ENCODE data around the gene RAB9B. TPM values are rescaled to one million over a fixed set of nuclear protein-coding genes. Genes with fewer than 3 reads are reported as not detected.

The RAB9B gene
- total RNA-seq, 1 donor from 2014 or later, result 0.62 TPM

- intact Hi-C loops (cut with micrococcal nuclease), result no loop called here
- no peak overlapping the region for H3K27ac Mint-ChIP-seq
- H3K36me3 Mint-ChIP-seq (ENCODE audit: low read depth), result no peaks in the 10 kb centered on the region
- H3K4me1 Mint-ChIP-seq (ENCODE audit: low read depth), result peaks cover 13% of the 10 kb centered on the region
- peaks cover 2% of the 10 kb centered on the region for H3K27me3 Mint-ChIP-seq (ENCODE audit: low read depth)
- no peaks in the 10 kb centered on the region for H3K9me3 Mint-ChIP-seq
- H3K4me3 Mint-ChIP-seq (ENCODE audit: low read depth), result no peak overlapping the region
- DNase-seq (ENCODE audit: low spot score), result no peak
These were observed 34.4 kb downstream of the RAB9B start for GRCh38 chrX:103797691-103798090.

GRCh38 chrX:103794119-103794518, 37.9 kb downstream of the RAB9B start:
- peaks cover 5% of the 10 kb centered on the region for H3K27me3 Mint-ChIP-seq (ENCODE audit: low read depth)
- intact Hi-C loops (cut with micrococcal nuclease), result no loop called here

GRCh38 chrX:103793545-103793940, 38.5 kb downstream of the RAB9B start:
- DNase-seq (ENCODE audit: low spot score), result no peak
- Mint-ChIP-seq H3K36me3 (ENCODE audit: low read depth) (no peaks in the 10 kb centered on the region), H3K4me1 (ENCODE audit: low read depth) (no peaks in the 10 kb centered on the region), H3K27ac (no peak overlapping the region), H3K9me3 (no peaks in the 10 kb centered on the region), H3K4me3 (ENCODE audit: low read depth) (no peak overlapping the region), H3K27me3 (ENCODE audit: low read depth) (peaks cover 5% of the 10 kb centered on the region)
- intact Hi-C loops (cut with micrococcal nuclease), result no loop called here

More at GRCh38 chrX:103794119-103794518, 37.9 kb downstream of the RAB9B start:
- Mint-ChIP-seq H3K36me3 (ENCODE audit: low read depth) (no peaks in the 10 kb centered on the region), H3K27ac (no peak overlapping the region), H3K9me3 (no peaks in the 10 kb centered on the region), H3K4me3 (ENCODE audit: low read depth) (no peak overlapping the region), H3K4me1 (ENCODE audit: low read depth) (no peaks in the 10 kb centered on the region)
- DNase-seq (ENCODE audit: low spot score), result no peak

GRCh38 chrX:103792916-103793544, 39.0 kb downstream of the RAB9B start:
- intact Hi-C loops (cut with micrococcal nuclease), result no loop called here
- no peak for DNase-seq (ENCODE audit: low spot score)
- no peaks in the 10 kb centered on the region for H3K36me3 Mint-ChIP-seq (ENCODE audit: low read depth)
- H3K9me3 Mint-ChIP-seq, result no peaks in the 10 kb centered on the region
- no peak overlapping the region for H3K27ac Mint-ChIP-seq
- peaks cover 5% of the 10 kb centered on the region for H3K27me3 Mint-ChIP-seq (ENCODE audit: low read depth)
- H3K4me3 Mint-ChIP-seq (ENCODE audit: low read depth), result no peak overlapping the region
- no peaks in the 10 kb centered on the region for H3K4me1 Mint-ChIP-seq (ENCODE audit: low read depth)

- no peaks in the 10 kb centered on the region for H3K9me3 Mint-ChIP-seq
- H3K27me3 Mint-ChIP-seq (ENCODE audit: low read depth), result peaks cover 5% of the 10 kb centered on the region
- H3K36me3 Mint-ChIP-seq (ENCODE audit: low read depth), result no peaks in the 10 kb centered on the region
- H3K4me1 Mint-ChIP-seq (ENCODE audit: low read depth), result no peaks in the 10 kb centered on the region
- intact Hi-C loops (cut with micrococcal nuclease), result no loop called here
- no peak for DNase-seq (ENCODE audit: low spot score)
- no peak overlapping the region for H3K4me3 Mint-ChIP-seq (ENCODE audit: low read depth)
- no peak overlapping the region for H3K27ac Mint-ChIP-seq
These were observed 40.1 kb downstream of the RAB9B start for GRCh38 chrX:103791826-103792485.

- DNase-seq (ENCODE audit: low spot score), result no peak
- Mint-ChIP-seq H3K9me3 (no peaks in the 10 kb centered on the region), H3K27ac (no peak overlapping the region), H3K36me3 (ENCODE audit: low read depth) (no peaks in the 10 kb centered on the region), H3K4me3 (ENCODE audit: low read depth) (no peak overlapping the region), H3K4me1 (ENCODE audit: low read depth) (no peaks in the 10 kb centered on the region), H3K27me3 (ENCODE audit: low read depth) (peaks cover 5% of the 10 kb centered on the region)
- intact Hi-C loops (cut with micrococcal nuclease), result no loop called here
These were observed 40.8 kb downstream of the RAB9B start for GRCh38 chrX:103791228-103791627.

- no peaks in the 10 kb centered on the region for H3K36me3 Mint-ChIP-seq (ENCODE audit: low read depth)
- intact Hi-C loops (cut with micrococcal nuclease), result no loop called here
- no peak overlapping the region for H3K27ac Mint-ChIP-seq
- no peak overlapping the region for H3K4me3 Mint-ChIP-seq (ENCODE audit: low read depth)
- DNase-seq (ENCODE audit: low spot score), result no peak
- H3K4me1 Mint-ChIP-seq (ENCODE audit: low read depth), result no peaks in the 10 kb centered on the region
- peaks cover 3% of the 10 kb centered on the region for H3K27me3 Mint-ChIP-seq (ENCODE audit: low read depth)
- H3K9me3 Mint-ChIP-seq, result no peaks in the 10 kb centered on the region
These were observed 43.1 kb downstream of the RAB9B start for GRCh38 chrX:103789004-103789403.

- H3K36me3 Mint-ChIP-seq (ENCODE audit: low read depth), result no peaks in the 10 kb centered on the region
- DNase-seq (ENCODE audit: low spot score), result no peak
- no peaks in the 10 kb centered on the region for H3K9me3 Mint-ChIP-seq
- peaks cover 3% of the 10 kb centered on the region for H3K27me3 Mint-ChIP-seq (ENCODE audit: low read depth)
- H3K27ac Mint-ChIP-seq, result no peak overlapping the region
- H3K4me3 Mint-ChIP-seq (ENCODE audit: low read depth), result no peak overlapping the region
- no peaks in the 10 kb centered on the region for H3K4me1 Mint-ChIP-seq (ENCODE audit: low read depth)
- intact Hi-C loops (cut with micrococcal nuclease), result no loop called here
These were observed 48.1 kb downstream of the RAB9B start for GRCh38 chrX:103783971-103784370.

- no peaks in the 10 kb centered on the region for H3K36me3 Mint-ChIP-seq (ENCODE audit: low read depth)
- H3K4me3 Mint-ChIP-seq (ENCODE audit: low read depth), result no peak overlapping the region
- H3K9me3 Mint-ChIP-seq, result no peaks in the 10 kb centered on the region
- intact Hi-C loops (cut with micrococcal nuclease), result no loop called here
- no peak overlapping the region for H3K27ac Mint-ChIP-seq
- H3K27me3 Mint-ChIP-seq (ENCODE audit: low read depth), result peaks cover 4% of the 10 kb centered on the region
- H3K4me1 Mint-ChIP-seq (ENCODE audit: low read depth), result no peaks in the 10 kb centered on the region
- DNase-seq (ENCODE audit: low spot score), result no peak
These were observed 48.9 kb downstream of the RAB9B start for GRCh38 chrX:103783196-103783595.

- no peaks in the 10 kb centered on the region for H3K9me3 Mint-ChIP-seq
- no peaks in the 10 kb centered on the region for H3K4me1 Mint-ChIP-seq (ENCODE audit: low read depth)
- no peaks in the 10 kb centered on the region for H3K36me3 Mint-ChIP-seq (ENCODE audit: low read depth)
- intact Hi-C loops (cut with micrococcal nuclease), result no loop called here
- DNase-seq (ENCODE audit: low spot score), result no peak
- H3K27ac Mint-ChIP-seq, result no peak overlapping the region
- H3K4me3 Mint-ChIP-seq (ENCODE audit: low read depth), result no peak overlapping the region
- H3K27me3 Mint-ChIP-seq (ENCODE audit: low read depth), result peaks cover 4% of the 10 kb centered on the region
These were observed 49.4 kb downstream of the RAB9B start for GRCh38 chrX:103782640-103783039.

- no peak for DNase-seq (ENCODE audit: low spot score)
- intact Hi-C loops (cut with micrococcal nuclease), result no loop called here
- Mint-ChIP-seq H3K4me3 (ENCODE audit: low read depth) (no peak overlapping the region), H3K4me1 (ENCODE audit: low read depth) (no peaks in the 10 kb centered on the region), H3K27ac (no peak overlapping the region), H3K9me3 (no peaks in the 10 kb centered on the region), H3K27me3 (ENCODE audit: low read depth) (peaks cover 4% of the 10 kb centered on the region), H3K36me3 (ENCODE audit: low read depth) (no peaks in the 10 kb centered on the region)
These were observed 50.4 kb downstream of the RAB9B start for GRCh38 chrX:103781706-103782105.

- intact Hi-C loops (cut with micrococcal nuclease), result no loop called here
- Mint-ChIP-seq H3K9me3 (no peaks in the 10 kb centered on the region), H3K36me3 (ENCODE audit: low read depth) (no peaks in the 10 kb centered on the region), H3K27ac (no peak overlapping the region), H3K27me3 (ENCODE audit: low read depth) (peaks cover 4% of the 10 kb centered on the region), H3K4me3 (ENCODE audit: low read depth) (no peak overlapping the region), H3K4me1 (ENCODE audit: low read depth) (no peaks in the 10 kb centered on the region)
- DNase-seq (ENCODE audit: low spot score), result no peak
These were observed 51.0 kb downstream of the RAB9B start for GRCh38 chrX:103781062-103781402.

GRCh38 chrX:103780336-103781061, 51.6 kb downstream of the RAB9B start:
- Mint-ChIP-seq H3K4me1 (ENCODE audit: low read depth) (no peaks in the 10 kb centered on the region), H3K4me3 (ENCODE audit: low read depth) (no peak overlapping the region), H3K36me3 (ENCODE audit: low read depth) (no peaks in the 10 kb centered on the region), H3K9me3 (no peaks in the 10 kb centered on the region), H3K27me3 (ENCODE audit: low read depth) (peaks cover 4% of the 10 kb centered on the region), H3K27ac (no peak overlapping the region)
- no peak for DNase-seq (ENCODE audit: low spot score)
- intact Hi-C loops (cut with micrococcal nuclease), result no loop called here
